ENCODE results near the gene SVOP. TPM values are rescaled to one million over a fixed set of nuclear protein-coding genes. Genes with fewer than 3 reads are reported as not detected.

The SVOP gene
- total and polyA plus RNA-seq, 2 of the 8 experiments (the other 6 are each of a cell fraction or from before 2014, with no cell fraction given), result 0.06 TPM; not detected in 1

- no peak overlapping the region for H3K27ac ChIP-seq (ENCODE audit: low read depth, low read length)
- no peak overlapping the region for H4K8ac ChIP-seq (ENCODE audit: extremely low read depth, insufficient read depth, low read length)
- H4K20me1 ChIP-seq (replicated peaks in 1 of 2; ENCODE audit: control insufficient read depth in 1 of 2, insufficient read depth in 2 of 2, low read length in 2 of 2), result no peaks in the 10 kb centered on the region
- H2AK5ac ChIP-seq (ENCODE audit: low read depth, low read length), result no peak overlapping the region
- FAIRE-seq, result no peak
- H3K4me3 ChIP-seq (ENCODE audit: extremely low read depth in 1 of 4, insufficient read depth in 2 of 4, low read depth in 3 of 4, low read length in 4 of 4), result no peak overlapping the region
- CTCF ChIA-PET (ENCODE audit: partially characterized antibody), result no interaction called here
- no peaks in the 10 kb centered on the region for H3K79me1 ChIP-seq (ENCODE audit: low read depth, low read length)
- no peaks in the 10 kb centered on the region for H3K79me2 ChIP-seq (ENCODE audit: control insufficient read depth in 1 of 2, insufficient read depth in 2 of 2, low read length in 2 of 2)
- 91% methylated on average over 5 of the region's 5 CpGs; no CpG with 5 or more reads in 1 of the 2 experiments for WGBS, 2 experiments (ENCODE audit: extremely low coverage in 1 of 2, insufficient coverage in 1 of 2, insufficient read length in 1 of 2, insufficient replicate concordance in 2 of 2, low coverage in 1 of 2, low lambda C conversion rate in 2 of 2, missing lambda C conversion rate in 1 of 2)
- H3K4me2 ChIP-seq (ENCODE audit: insufficient read depth in 1 of 2, low read depth in 2 of 2, low read length in 2 of 2), result no peak overlapping the region
- no peak overlapping the region for H2BK20ac ChIP-seq (ENCODE audit: low read length)
- no peaks in the 10 kb centered on the region for H3K23me2 ChIP-seq (ENCODE audit: low read depth, low read length)
- H2BK120ac ChIP-seq (replicated peaks; ENCODE audit: low read depth, low read length), result no peak overlapping the region
- H2BK12ac ChIP-seq (ENCODE audit: low read depth, low read length), result no peak overlapping the region
- no peaks in the 10 kb centered on the region for H3K4me1 ChIP-seq (replicated peaks in 1 of 4; ENCODE audit: control insufficient read depth in 3 of 4, insufficient read depth in 4 of 4, low read length in 3 of 4)
- H2AFZ ChIP-seq (ENCODE audit: low read length), result no peak overlapping the region
- H3K27me3 ChIP-seq (replicated peaks in 1 of 4; ENCODE audit: control insufficient read depth in 3 of 4, extremely low read depth in 1 of 4, insufficient read depth in 3 of 4, low read length in 3 of 4), result no peaks in the 10 kb centered on the region
- no peak overlapping the region for H2BK15ac ChIP-seq (ENCODE audit: low read length)
- no peak overlapping the region for H4K91ac ChIP-seq (replicated peaks; ENCODE audit: insufficient read length, low read length)
- no peak overlapping the region for H3K9ac ChIP-seq (replicated peaks in 1 of 4; ENCODE audit: extremely low read depth in 1 of 4, low read depth in 3 of 4, low read length in 3 of 4)
- H3K56ac ChIP-seq (replicated peaks; ENCODE audit: insufficient read length, low read depth, low read length), result no peak overlapping the region
- no peak overlapping the region for H3K18ac ChIP-seq (ENCODE audit: extremely low read depth, low read length)
- no peak overlapping the region for H3K4ac ChIP-seq (replicated peaks; ENCODE audit: insufficient read length, low read depth, low read length)
- no peak overlapping the region for H2BK5ac ChIP-seq (ENCODE audit: low read depth, low read length)
- no peak overlapping the region for H3K23ac ChIP-seq (ENCODE audit: insufficient read length)
- POLR2A ChIA-PET (ENCODE audit: partially characterized antibody), result no interaction called here
- TF ChIP-seq RAD21 (IDR thresholded peaks at IDR 0.05 in 1 of 2, conservative IDR thresholded peaks at IDR 0.05 in 1 of 2; ENCODE audit: low read depth in 2 of 2, low read length in 2 of 2) (no peak), SIX5 (IDR thresholded peaks at IDR 0.05; ENCODE audit: low read depth, low read length) (no peak), ATF2 (IDR thresholded peaks at IDR 0.05; ENCODE audit: low read length) (no peak), USF2 (IDR thresholded peaks at IDR 0.05; ENCODE audit: low read length) (no peak), FOSL1 (IDR thresholded peaks at IDR 0.05; ENCODE audit: insufficient read depth, low read depth, low read length) (no peak)
- peak in 1 of 2 experiments; percentile 10 for DNase-seq (ENCODE audit: low read depth in 1 of 2, low spot score in 2 of 2)
- H3K9me3 ChIP-seq (ENCODE audit: insufficient read depth in 2 of 2, low read depth in 1 of 2, low read length in 1 of 2), result peaks cover 0 to 6% of the 10 kb centered on the region in 2 experiments; a peak in 1 of 4 replicates
- H3K36me3 ChIP-seq (ENCODE audit: control insufficient read depth in 2 of 4, insufficient read depth in 4 of 4, low read length in 3 of 4), result no peaks in the 10 kb centered on the region
- H4K5ac ChIP-seq (ENCODE audit: insufficient read length, low read depth, low read length), result no peak overlapping the region
- no peak overlapping the region for H3K14ac ChIP-seq (ENCODE audit: insufficient read length)
These were observed 23.4 kb upstream of the SVOP start for GRCh38 chr12:109044241-109044640.
